Smooth muscle cell (in vitro differentiated cells): ENCODE data around the gene ATXN2L. TPM values are rescaled to one million over a fixed set of nuclear protein-coding genes. Genes with fewer than 3 reads are reported as not detected.

Source experiments
- DNase-seq: peaks from one replicate; lab custom pipeline; 2025; ENCODE audit not compliant: unreplicated experiment; lab: John Stamatoyannopoulos, UW
- H2AFZ ChIP-seq: fragments of 200-600 bp; sonication (generic); 2 replicates; pipeline ENCODE4 v1.6.0; 2016; ENCODE audit warnings: antibody characterized with exemption, low read depth, mild to moderate bottlenecking
- H3F3A ChIP-seq: fragments of 200-600 bp; sonication (generic); 2 replicates; pipeline ENCODE4 v1.6.0; 2017; ENCODE audit warnings: antibody characterized with exemption, low read depth
- H3K27ac ChIP-seq: fragments of 200-600 bp; sonication (generic); 2 replicates; pipeline ENCODE4 v1.5.1; 2016; ENCODE audit warnings: low read depth, mild to moderate bottlenecking
- H3K27me3 ChIP-seq: fragments of 200-600 bp; sonication (generic); 2 replicates; pipeline ENCODE4 v1.6.1; 2016; ENCODE audit warnings: low read depth, mild to moderate bottlenecking
- H3K36me3 ChIP-seq: fragments of 200-600 bp; sonication (generic); 2 replicates; pipeline ENCODE4 v1.5.1; 2016; ENCODE audit warnings: low read depth
- H3K4me1 ChIP-seq: fragments of 200-600 bp; sonication (generic); 2 replicates; pipeline ENCODE4 v1.5.1; 2016; ENCODE audit warnings: low read depth
- H3K4me2 ChIP-seq: fragments of 200-600 bp; sonication (generic); 2 replicates; pipeline ENCODE4 v1.6.0; 2016; ENCODE audit warnings: mild to moderate bottlenecking
- H3K4me3 ChIP-seq: fragments of 200-600 bp; sonication (generic); 2 replicates; pipeline ENCODE4 v1.5.1; 2016; ENCODE audit warnings: mild to moderate bottlenecking
- H3K79me2 ChIP-seq: fragments of 200-600 bp; sonication (generic); 2 replicates; pipeline ENCODE4 v1.6.0; 2016; ENCODE audit warnings: low read depth, mild to moderate bottlenecking
- H3K9ac ChIP-seq: fragments of 200-600 bp; sonication (generic); 2 replicates; pipeline ENCODE4 v1.6.0; 2016; ENCODE audit warnings: low read depth
- H3K9me3 ChIP-seq: fragments of 200-600 bp; sonication (generic); replicated peaks from 2 replicates; pipeline ENCODE4 v1.5.1; 2016; ENCODE audit warnings: low read depth
- H4K20me1 ChIP-seq: fragments of 200-600 bp; sonication (generic); 2 replicates; pipeline ENCODE4 v1.6.0; 2016; ENCODE audit warnings: low read depth
- WGBS: methylation state at CpG from one replicate; pipeline ENCODE4 v1.1.7; 2016; ENCODE audit warnings: low lambda C conversion rate; 5-methylcytosine and 5-hydroxymethylcytosine counted together
- polyA plus RNA-seq: library from polyadenylated mRNA; unstranded; fragments of >200 nt; fragmentation: Nextera tagmentation; extraction: Ambion mirVana; gene quantifications from 2 replicates; pipeline ENCODE4 v1.2.1, GENCODE V29; 2016
- total RNA-seq: library from RNA; depleted of rRNA; stranded (reverse); fragments of >200 nt; gene quantifications from 2 replicates; pipeline ENCODE4 v1.2.3, GENCODE V29; 2014
- TF ChIP-seq, protein P1 (sequence below): fragments of 200-600 bp; sonication (generic); IDR thresholded peaks from 2 replicates; pipeline ENCODE4 v1.5.1; 2017; ENCODE audit warnings: borderline replicate concordance, mild to moderate bottlenecking, antibody characterized with exemption; ENCODE audit not compliant: insufficient read depth, poor library complexity, severe bottlenecking

ATXN2L gene
- total and polyA plus RNA-seq, 2 experiments from 2014 or later, result 89.3 to 93.3 TPM

DNA sequence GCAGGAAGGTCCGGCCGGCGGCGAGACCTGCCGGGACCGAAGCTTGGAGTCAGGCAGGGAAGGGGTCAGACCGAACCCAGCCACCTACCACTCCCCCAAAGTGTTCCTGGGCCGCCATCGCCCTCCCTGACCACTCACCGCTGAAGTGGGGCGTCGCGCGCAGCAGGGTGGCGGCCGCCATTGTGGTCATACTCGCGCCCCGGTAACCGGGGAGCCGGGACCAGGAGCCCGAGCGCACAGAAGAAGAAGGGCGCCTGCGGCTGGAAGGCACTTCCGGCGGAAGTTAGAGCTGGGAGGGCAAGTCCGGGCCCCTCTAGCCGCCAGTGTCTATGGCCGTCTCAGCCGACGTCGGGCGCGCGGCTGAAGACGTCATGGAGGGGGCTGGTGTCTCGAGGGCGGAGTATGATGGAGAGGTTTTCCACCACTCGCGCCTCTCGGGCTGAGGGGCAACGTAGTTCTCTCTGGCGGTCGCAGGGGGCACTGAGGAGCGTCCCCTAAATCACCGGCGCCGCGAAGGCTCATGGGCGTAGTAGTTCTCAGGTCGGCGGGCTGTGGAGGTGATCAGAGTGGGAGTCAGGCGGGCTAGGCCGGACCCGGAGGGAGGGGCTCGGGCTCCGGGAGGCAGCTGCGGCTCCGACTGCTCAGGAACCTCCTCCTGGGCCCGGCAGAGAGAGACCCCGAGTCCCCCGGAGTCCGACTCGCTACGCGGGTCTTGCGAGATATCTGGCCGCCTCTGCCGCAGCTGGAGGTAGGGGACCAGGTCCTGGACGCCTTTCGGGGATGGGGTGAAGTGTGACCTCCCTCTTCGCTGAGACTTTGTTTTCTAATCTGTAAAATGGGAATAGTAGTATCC is 23.5 kb downstream of the ATXN2L start, which contains the start of gene TUFM:
TUFM (minus strand) TSS at position 269 of the 853 bp plus-strand sequence; CDS start at position 190, 79 bp downstream.
- H3K9me3 ChIP-seq, result no peaks in the 10 kb centered on the region
- H4K20me1 ChIP-seq, result no peaks in the 10 kb centered on the region
- peak within 1 kb of the TSS; percentile 55 for H3K27ac ChIP-seq
- peak within 1 kb of the TSS; percentile 93 for H3K4me2 ChIP-seq
- H3K79me2 ChIP-seq, result peaks cover 33% of the 10 kb centered on the region
- peak within 1 kb of the TSS; percentile 82 for H2AFZ ChIP-seq
- H3K4me1 ChIP-seq, result peaks cover 7% of the 10 kb centered on the region
- DNase-seq, result peak; percentile 85
- TF ChIP-seq, protein P1, sequence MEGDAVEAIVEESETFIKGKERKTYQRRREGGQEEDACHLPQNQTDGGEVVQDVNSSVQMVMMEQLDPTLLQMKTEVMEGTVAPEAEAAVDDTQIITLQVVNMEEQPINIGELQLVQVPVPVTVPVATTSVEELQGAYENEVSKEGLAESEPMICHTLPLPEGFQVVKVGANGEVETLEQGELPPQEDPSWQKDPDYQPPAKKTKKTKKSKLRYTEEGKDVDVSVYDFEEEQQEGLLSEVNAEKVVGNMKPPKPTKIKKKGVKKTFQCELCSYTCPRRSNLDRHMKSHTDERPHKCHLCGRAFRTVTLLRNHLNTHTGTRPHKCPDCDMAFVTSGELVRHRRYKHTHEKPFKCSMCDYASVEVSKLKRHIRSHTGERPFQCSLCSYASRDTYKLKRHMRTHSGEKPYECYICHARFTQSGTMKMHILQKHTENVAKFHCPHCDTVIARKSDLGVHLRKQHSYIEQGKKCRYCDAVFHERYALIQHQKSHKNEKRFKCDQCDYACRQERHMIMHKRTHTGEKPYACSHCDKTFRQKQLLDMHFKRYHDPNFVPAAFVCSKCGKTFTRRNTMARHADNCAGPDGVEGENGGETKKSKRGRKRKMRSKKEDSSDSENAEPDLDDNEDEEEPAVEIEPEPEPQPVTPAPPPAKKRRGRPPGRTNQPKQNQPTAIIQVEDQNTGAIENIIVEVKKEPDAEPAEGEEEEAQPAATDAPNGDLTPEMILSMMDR, result peak; percentile 33
- 4% methylated on average over 71 of the region's 73 CpGs for WGBS
- peaks cover 1% of the 10 kb centered on the region for H3F3A ChIP-seq
- H3K27me3 ChIP-seq, result no peaks in the 10 kb centered on the region
- peak within 1 kb of the TSS; percentile 79 for H3K4me3 ChIP-seq
- H3K9ac ChIP-seq, result peak within 1 kb of the TSS; percentile 89
- no peaks in the 10 kb centered on the region for H3K36me3 ChIP-seq

- Histone ChIP-seq H3K27ac (peak overlapping the region; percentile 43), H3K4me1 (peaks cover 7% of the 10 kb centered on the region), H3K4me3 (peak overlapping the region; percentile 79), H4K20me1 (no peaks in the 10 kb centered on the region), H3K36me3 (no peaks in the 10 kb centered on the region), H3K79me2 (peaks cover 33% of the 10 kb centered on the region), H3F3A (no peaks in the 10 kb centered on the region), H3K9ac (peak overlapping the region; percentile 82), H2AFZ (peak overlapping the region; percentile 82), H3K27me3 (no peaks in the 10 kb centered on the region), H3K4me2 (peak overlapping the region; percentile 87), H3K9me3 (no peaks in the 10 kb centered on the region)
- WGBS, result 49% methylated on average over 5 of the region's 5 CpGs
- no peak for DNase-seq
- TF ChIP-seq, protein P1, result no peak
Observed at GRCh38 chr16:28846933-28847273, 24.1 kb downstream of the ATXN2L start.

- no peaks in the 10 kb centered on the region for H3K36me3 ChIP-seq
- no peak overlapping the region for H3K4me3 ChIP-seq
- H2AFZ ChIP-seq, result no peak overlapping the region
- H4K20me1 ChIP-seq, result no peaks in the 10 kb centered on the region
- 96% methylated on average over 8 of the region's 8 CpGs for WGBS
- no peaks in the 10 kb centered on the region for H3K27me3 ChIP-seq
- TF ChIP-seq, protein P1, result no peak
- no peak for DNase-seq
- peaks cover 8% of the 10 kb centered on the region for H3K79me2 ChIP-seq
- no peaks in the 10 kb centered on the region for H3K9me3 ChIP-seq
- no peak overlapping the region for H3K27ac ChIP-seq
- no peak overlapping the region for H3K4me2 ChIP-seq
- H3K9ac ChIP-seq, result no peak overlapping the region
- no peaks in the 10 kb centered on the region for H3K4me1 ChIP-seq
- no peaks in the 10 kb centered on the region for H3F3A ChIP-seq
Observed at GRCh38 chr16:28858421-28858820, 35.6 kb downstream of the ATXN2L start.

- Histone ChIP-seq H3K27me3 (no peaks in the 10 kb centered on the region), H3K36me3 (no peaks in the 10 kb centered on the region), H3K4me3 (no peak overlapping the region), H3K79me2 (peaks cover 16% of the 10 kb centered on the region), H3K27ac (no peak overlapping the region), H4K20me1 (no peaks in the 10 kb centered on the region), H3F3A (no peaks in the 10 kb centered on the region), H3K9ac (no peak overlapping the region), H2AFZ (no peak overlapping the region), H3K4me1 (no peaks in the 10 kb centered on the region), H3K9me3 (no peaks in the 10 kb centered on the region), H3K4me2 (no peak overlapping the region)
- DNase-seq, result no peak
- TF ChIP-seq, protein P1, result no peak
- WGBS, result 74% methylated on average over 4 of the region's 4 CpGs
Observed at GRCh38 chr16:28859326-28859725, 36.5 kb downstream of the ATXN2L start.
